Inflammatory macrophage treated with lipopolysaccharide for 4 hours (primary cell): ENCODE data around the gene IFITM10.
"Not testable (repeated sequence)": the region's sequence is repeated elsewhere in the genome, so short reads cannot be mapped to it uniquely, and the experiment has no call there.

Experiments
- DNase-seq: peaks from one replicate; pipeline ENCODE4 v3.0.0-alpha.2; 2020

Gene IFITM10

GRCh38 chr11:1777737-1778136, 27.3 kb upstream of the IFITM10 start:
- DNase-seq = peak; percentile 83

GRCh38 chr11:1776944-1777715, 26.7 kb upstream of the IFITM10 start:
- DNase-seq = no peak

GRCh38 chr11:1776331-1776851, 26.0 kb upstream of the IFITM10 start:
- no peak for DNase-seq

- DNase-seq = no peak
Observed at GRCh38 chr11:1774886-1775285, 24.5 kb upstream of the IFITM10 start.

- no peak for DNase-seq
Observed at GRCh38 chr11:1773994-1774550, 23.7 kb upstream of the IFITM10 start.

GRCh38 chr11:1773131-1773993, 23.0 kb upstream of the IFITM10 start:
- no peak for DNase-seq

- DNase-seq = peak; percentile 89
Observed at GRCh38 chr11:1772270-1773130, 22.1 kb upstream of the IFITM10 start.

- peak; percentile 92 for DNase-seq
Observed at GRCh38 chr11:1771700-1772099, 21.3 kb upstream of the IFITM10 start.

- no peak for DNase-seq
Observed at GRCh38 chr11:1771273-1771672, 20.9 kb upstream of the IFITM10 start.

GRCh38 chr11:1770528-1770927, 20.1 kb upstream of the IFITM10 start:
- peak; percentile 51 for DNase-seq

- no peak for DNase-seq
Observed at GRCh38 chr11:1770061-1770460, 19.7 kb upstream of the IFITM10 start.

- DNase-seq = not testable (repeated sequence)
Observed at GRCh38 chr11:1769304-1769936, 19.0 kb upstream of the IFITM10 start.

GRCh38 chr11:1768141-1768469, 17.7 kb upstream of the IFITM10 start:
- no peak for DNase-seq

- no peak for DNase-seq
Observed at GRCh38 chr11:1767399-1768140, 17.2 kb upstream of the IFITM10 start.

- DNase-seq = no peak
Observed at GRCh38 chr11:1766719-1767398, 16.5 kb upstream of the IFITM10 start.

- no peak for DNase-seq
Observed at GRCh38 chr11:1765871-1766718, 15.7 kb upstream of the IFITM10 start.

GRCh38 chr11:1763796-1764661, 13.6 kb upstream of the IFITM10 start, which contains the start of gene CTSD:
Gene CTSD (minus strand): TSS chr11:1763927. CDS start chr11:1763859, 68 bp downstream.
- DNase-seq = peak; percentile 89

GRCh38 chr11:1763336-1763795, 13.0 kb upstream of the IFITM10 start:
- DNase-seq = no peak
